Measurements from ENCODE around the gene KLHL22. TPM values are rescaled to one million over a fixed set of nuclear protein-coding genes. Genes with fewer than 3 reads are reported as not detected.
A peak's percentile ranks its signal among the peaks of the same experiment; 100 is the strongest.
"Not testable (repeated sequence)": the region's sequence is repeated elsewhere in the genome, so short reads cannot be mapped to it uniquely, and the experiment has no call there.

Gene KLHL22
- polyA plus RNA-seq (2013, experiment 1 of 2; ENCODE audit: insufficient read length), result 22.4 TPM
- polyA plus RNA-seq (2013, experiment 2 of 2; ENCODE audit: insufficient read length), result 21.3 TPM

GRCh38 chr22:20494978-20495860 is at the start of gene KLHL22:
KLHL22 (minus strand) TSS chr22:20495795; CDS start chr22:20489211, 6,584 bp downstream.
- DNase-seq, result peak; percentile 9

GRCh38 chr22:20545318-20545634 is 49.7 kb upstream of the KLHL22 start:
- not testable (repeated sequence) for DNase-seq

- DNase-seq, result no peak
Measured at GRCh38 chr22:20542736-20543135, 47.1 kb upstream of the KLHL22 start.

GRCh38 chr22:20542055-20542454 is 46.5 kb upstream of the KLHL22 start:
- no peak for DNase-seq

- DNase-seq, result not testable (repeated sequence)
Measured at GRCh38 chr22:20538875-20539274, 43.3 kb upstream of the KLHL22 start.

GRCh38 chr22:20537983-20538382 is 42.4 kb upstream of the KLHL22 start:
- DNase-seq, result no peak

- no peak for DNase-seq
Measured at GRCh38 chr22:20537325-20537756, 41.7 kb upstream of the KLHL22 start.

GRCh38 chr22:20536590-20537324 is 41.2 kb upstream of the KLHL22 start:
- DNase-seq, result no peak

GRCh38 chr22:20533879-20534265 is 38.3 kb upstream of the KLHL22 start:
- no peak for DNase-seq

- no peak for DNase-seq
Measured at GRCh38 chr22:20533095-20533878, 37.7 kb upstream of the KLHL22 start.

- no peak for DNase-seq
Measured at GRCh38 chr22:20532256-20532993, 36.8 kb upstream of the KLHL22 start.

- DNase-seq, result peak; percentile 85
Measured at GRCh38 chr22:20531404-20532201, 36.0 kb upstream of the KLHL22 start.

- no peak for DNase-seq
Measured at GRCh38 chr22:20531154-20531403, 35.5 kb upstream of the KLHL22 start.

- DNase-seq, result peak; percentile 69
Measured at GRCh38 chr22:20530368-20531153, 35.0 kb upstream of the KLHL22 start.

GRCh38 chr22:20528405-20528978 is 32.9 kb upstream of the KLHL22 start:
- DNase-seq, result no peak

GRCh38 chr22:20526628-20527355 is 31.2 kb upstream of the KLHL22 start:
- DNase-seq, result peak; percentile 81

- no peak for DNase-seq
Measured at GRCh38 chr22:20526305-20526627, 30.7 kb upstream of the KLHL22 start.

- DNase-seq, result no peak
Measured at GRCh38 chr22:20525048-20525447, 29.5 kb upstream of the KLHL22 start.

- DNase-seq, result no peak
Measured at GRCh38 chr22:20524004-20524481, 28.4 kb upstream of the KLHL22 start.
